Liver (tissue), 9 donors: ENCODE measurements around the gene BEST3. TPM values are rescaled to one million over a fixed set of nuclear protein-coding genes. Genes with fewer than 3 reads are reported as not detected.

ENCODE experiments used
- DNase-seq: peaks from one replicate; pipeline ENCODE4 v3.0.0-alpha.2; 2017; ENCODE audit warnings: low spot score
- H3K27ac ChIP-seq, 2 donors: one replicate each; pipeline ENCODE4 v1.7.0; 2013; ENCODE audit warnings: inconsistent platforms in 2 of 2, low read length in 2 of 2, control low read depth in 1 of 2, low read depth in 1 of 2, mild to moderate bottlenecking in 1 of 2
- H3K27me3 ChIP-seq, 4 donors: one replicate each; pipeline versions ENCODE4 v1.6.1 to v1.7.0; 2013; ENCODE audit warnings: low read length in 3 of 4, inconsistent platforms in 1 of 4, mild to moderate bottlenecking in 1 of 4, moderate library complexity in 1 of 4; ENCODE audit not compliant: control insufficient read depth in 4 of 4, insufficient read depth in 4 of 4
- H3K36me3 ChIP-seq, 4 donors: one replicate each; pipeline versions ENCODE4 v1.6.1 to v1.7.0; 2013; ENCODE audit warnings: low read length in 3 of 4, mild to moderate bottlenecking in 3 of 4, low read depth in 1 of 4, moderate library complexity in 1 of 4; ENCODE audit not compliant: control insufficient read depth in 4 of 4, insufficient read depth in 3 of 4
- H3K4me1 ChIP-seq, 4 donors: one replicate each; pipeline versions ENCODE4 v1.6.1 to v1.7.0; 2013; ENCODE audit warnings: low read length in 3 of 4, mild to moderate bottlenecking in 3 of 4, moderate library complexity in 1 of 4; ENCODE audit not compliant: control insufficient read depth in 4 of 4, insufficient read depth in 4 of 4
- H3K4me3 ChIP-seq, 3 donors: one replicate each; pipeline versions ENCODE4 v1.6.1 to v1.7.0; 2013; ENCODE audit warnings: low read length in 3 of 3, control low read depth in 1 of 3, low read depth in 1 of 3, mild to moderate bottlenecking in 1 of 3
- H3K9ac ChIP-seq, 2 donors: one replicate each; pipeline ENCODE4 v1.7.0; 2013; ENCODE audit warnings: low read length in 2 of 2, mild to moderate bottlenecking in 2 of 2, moderate library complexity in 2 of 2, control low read depth in 1 of 2, low read depth in 1 of 2
- H3K9me3 ChIP-seq, 4 donors: one replicate each; pipeline versions ENCODE4 v1.6.1 to v1.7.0; 2013; ENCODE audit warnings: low read length in 3 of 4; ENCODE audit not compliant: control insufficient read depth in 4 of 4
- ATF3 ChIP-seq: IDR thresholded peaks from 2 replicates; pipeline ENCODE4 v1.6.1; 2016; ENCODE audit warnings: antibody characterized with exemption
- CTCF ChIP-seq: fragments of 150-350 bp; IDR thresholded peaks from 2 replicates; pipeline ENCODE4 v1.5.1; 2017; ENCODE audit warnings: improper control_type of control experiment, low read depth, low read length; ENCODE audit not compliant: missing input control
- EGR1 ChIP-seq, 2 donors: IDR thresholded peaks; 2 replicates each; pipeline ENCODE4 v1.6.1; 2016 to 2018; ENCODE audit warnings: antibody characterized with exemption in 2 of 2, low read depth in 2 of 2
- FOXA1 ChIP-seq: IDR thresholded peaks from 2 replicates; pipeline ENCODE4 v1.6.1; 2016; ENCODE audit warnings: antibody characterized with exemption
- FOXA2 ChIP-seq: IDR thresholded peaks from 2 replicates; pipeline ENCODE4 v1.6.1; 2016; ENCODE audit warnings: antibody characterized with exemption
- GABPA ChIP-seq, 2 donors: IDR thresholded peaks in 1 of 2; conservative IDR thresholded peaks in 1 of 2; 2 replicates each; pipeline ENCODE4 v1.6.1; 2016; ENCODE audit warnings: antibody characterized with exemption in 2 of 2, mild to moderate bottlenecking in 1 of 2, moderate library complexity in 1 of 2
- HNF4A ChIP-seq, 2 donors: conservative IDR thresholded peaks; 2 replicates each; pipeline ENCODE4 v1.6.1; 2016; ENCODE audit warnings: antibody characterized with exemption in 2 of 2, mild to moderate bottlenecking in 2 of 2
- HNF4G ChIP-seq: IDR thresholded peaks from 2 replicates; pipeline ENCODE4 v1.6.1; 2016; ENCODE audit warnings: antibody characterized with exemption
- JUND ChIP-seq, 2 donors: IDR thresholded peaks; 2 replicates each; pipeline ENCODE4 v1.6.1; 2016; ENCODE audit warnings: antibody characterized with exemption in 2 of 2
- MAX ChIP-seq: IDR thresholded peaks from 2 replicates; pipeline ENCODE4 v1.6.1; 2016; ENCODE audit warnings: antibody characterized with exemption
- NR2F2 ChIP-seq: IDR thresholded peaks from 2 replicates; pipeline ENCODE4 v1.6.1; 2016; ENCODE audit warnings: antibody characterized with exemption
- RAD21 ChIP-seq, 2 donors: IDR thresholded peaks; 2 replicates each; pipeline ENCODE4 v1.6.1; 2016; ENCODE audit warnings: antibody characterized with exemption in 2 of 2, mild to moderate bottlenecking in 2 of 2
- REST ChIP-seq: IDR thresholded peaks from 2 replicates; pipeline ENCODE4 v1.6.1; 2016; ENCODE audit warnings: antibody characterized with exemption, mild to moderate bottlenecking
- RXRA ChIP-seq, 2 donors: IDR thresholded peaks; 2 replicates each; pipeline ENCODE4 v1.6.1; 2017 to 2018; ENCODE audit warnings: antibody characterized with exemption in 2 of 2, mild to moderate bottlenecking in 1 of 2
- SP1 ChIP-seq: IDR thresholded peaks from 2 replicates; pipeline ENCODE4 v1.6.1; 2018; ENCODE audit warnings: antibody characterized with exemption, mild to moderate bottlenecking
- TAF1 ChIP-seq: conservative IDR thresholded peaks from 2 replicates; pipeline ENCODE4 v1.6.1; 2016; ENCODE audit warnings: antibody characterized with exemption, mild to moderate bottlenecking
- YY1 ChIP-seq: IDR thresholded peaks from 2 replicates; pipeline ENCODE4 v1.6.1; 2016; ENCODE audit warnings: antibody characterized with exemption, mild to moderate bottlenecking
- ZBTB33 ChIP-seq: IDR thresholded peaks from 2 replicates; pipeline ENCODE4 v1.6.1; 2016; ENCODE audit warnings: antibody characterized with exemption
- WGBS: extraction: QIAGEN DNeasy Blood & Tissue Kit; methylation state at CpG from one replicate; pipeline ENCODE4 v1.1.7; 2013; 5-methylcytosine and 5-hydroxymethylcytosine counted together
- polyA plus RNA-seq, 2 donors: library from polyadenylated mRNA; stranded (reverse) in 1 of 2; unstranded in 1 of 2; fragments of 200-250 nt in 1 of 2; fragments of >200 nt in 1 of 2; fragmentation: Nextera tagmentation in 1 of 2; extraction: Ambion mirVana in 1 of 2; gene quantifications; one replicate each; pipeline versions ENCODE4 v1.2.1 to v1.2.3, GENCODE V29; 2013 to 2015
- total RNA-seq, 2 donors: library from RNA; depleted of rRNA; stranded (reverse); fragments of >200 nt; gene quantifications; one replicate each; pipeline ENCODE4 v1.2.3, GENCODE V29; 2014
- donor health status: healthy.
- donor health status: healthy.
- donor health status: healthy.
- donor health status: healthy.
- donor health status: healthy.

Gene BEST3
- total and polyA plus RNA-seq, 4 donors, result 0.89 TPM; not detected in 3

- no peaks in the 10 kb centered on the region for H3K36me3 ChIP-seq
- WGBS, result 90% methylated on average over 4 of the region's 4 CpGs
- H3K27ac ChIP-seq, result no peak overlapping the region
- no peaks in the 10 kb centered on the region for H3K27me3 ChIP-seq
- H3K9ac ChIP-seq, result no peak overlapping the region
- no peak overlapping the region for H3K4me3 ChIP-seq
- no peak for TF ChIP-seq TAF1
- TF ChIP-seq REST, result no peak
- no peak for TF ChIP-seq HNF4A (conservative IDR thresholded peaks at IDR 0.05)
- TF ChIP-seq EGR1 (IDR thresholded peaks at IDR 0.05; ENCODE audit: low read depth in 2 of 2), result no peak
- TF ChIP-seq RXRA (IDR thresholded peaks at IDR 0.05), result no peak
- TF ChIP-seq JUND (IDR thresholded peaks at IDR 0.05), result no peak
- TF ChIP-seq YY1, result no peak
- no peak for TF ChIP-seq HNF4G
- TF ChIP-seq CTCF, result no peak
- TF ChIP-seq FOXA1, result no peak
- no peak for TF ChIP-seq SP1
- TF ChIP-seq RAD21 (IDR thresholded peaks at IDR 0.05), result no peak
- no peak for TF ChIP-seq NR2F2
- TF ChIP-seq FOXA2, result no peak
- no peak for TF ChIP-seq MAX
- TF ChIP-seq ATF3, result no peak
- no peaks in the 10 kb centered on the region for H3K9me3 ChIP-seq
- no peaks in the 10 kb centered on the region for H3K4me1 ChIP-seq
- DNase-seq, result no peak
Observed at GRCh38 chr12:69671597-69671996, 27.5 kb downstream of the BEST3 start.

- WGBS, result 88% methylated on average over 2 of the region's 2 CpGs
- no peak overlapping the region for H3K9ac ChIP-seq
- peaks cover 0 to 2% (median 0%) of the 10 kb centered on the region in 4 donors for H3K4me1 ChIP-seq
- no peaks in the 10 kb centered on the region for H3K27me3 ChIP-seq
- no peak overlapping the region for H3K4me3 ChIP-seq
- no peak for DNase-seq
- no peak overlapping the region for H3K27ac ChIP-seq
- no peaks in the 10 kb centered on the region for H3K9me3 ChIP-seq
- no peaks in the 10 kb centered on the region for H3K36me3 ChIP-seq
- TF ChIP-seq HNF4G (no peak), TAF1 (no peak), CTCF (no peak), FOXA2 (no peak), GABPA (IDR thresholded peaks at IDR 0.05 in 1 of 2, conservative IDR thresholded peaks at IDR 0.05 in 1 of 2) (no peak), JUND (IDR thresholded peaks at IDR 0.05) (no peak), RAD21 (IDR thresholded peaks at IDR 0.05) (no peak), NR2F2 (no peak), FOXA1 (no peak), MAX (no peak), SP1 (no peak), RXRA (IDR thresholded peaks at IDR 0.05) (no peak), ZBTB33 (no peak), HNF4A (conservative IDR thresholded peaks at IDR 0.05) (no peak)
Observed at GRCh38 chr12:69666798-69667197, 32.3 kb downstream of the BEST3 start.
